H9 (cell line): ENCODE data around the gene STIMATE. TPM values are rescaled to one million over a fixed set of nuclear protein-coding genes. Genes with fewer than 3 reads are reported as not detected.

Experiments used
- DNase-seq: peaks from one replicate; pipeline ENCODE4 v3.0.0-alpha.2; 2017
- H2AFZ ChIP-seq: one replicate; pipeline ENCODE4 v1.6.1; 2013; ENCODE audit warnings: mild to moderate bottlenecking, low read length, control low read depth, moderate library complexity
- H2AK5ac ChIP-seq: 2 replicates; pipeline ENCODE4 v1.6.1; 2013; ENCODE audit warnings: low read length, control low read depth, mixed read lengths; ENCODE audit not compliant: insufficient read length
- H2BK120ac ChIP-seq: one replicate; pipeline ENCODE4 v1.6.1; 2013; ENCODE audit warnings: low read depth, mild to moderate bottlenecking, low read length, control low read depth, inconsistent platforms; ENCODE audit not compliant: poor library complexity, severe bottlenecking
- H2BK12ac ChIP-seq: 2 replicates; pipeline ENCODE4 v1.6.1; 2013; ENCODE audit warnings: low read length, control low read depth, mixed read lengths, low read depth; ENCODE audit not compliant: insufficient read length
- H2BK15ac ChIP-seq: 2 replicates; pipeline ENCODE4 v1.6.1; 2013; ENCODE audit warnings: low read depth, low read length, control low read depth
- H2BK20ac ChIP-seq: one replicate; pipeline ENCODE4 v1.6.1; 2013; ENCODE audit warnings: low read depth, mild to moderate bottlenecking, low read length, control low read depth, inconsistent platforms; ENCODE audit not compliant: poor library complexity, severe bottlenecking
- H2BK5ac ChIP-seq: 2 replicates; pipeline ENCODE4 v1.6.1; 2013; ENCODE audit warnings: low read length, control low read depth, mixed read lengths; ENCODE audit not compliant: insufficient read length
- H3K14ac ChIP-seq: 2 replicates; pipeline ENCODE4 v1.6.1; 2013; ENCODE audit warnings: low read length, control low read depth; ENCODE audit not compliant: insufficient read depth
- H3K18ac ChIP-seq: 2 replicates; pipeline ENCODE4 v1.6.1; 2013; ENCODE audit warnings: low read depth, mild to moderate bottlenecking, mixed read lengths, low read length, control low read depth; ENCODE audit not compliant: insufficient read length
- H3K23ac ChIP-seq: 2 replicates; pipeline ENCODE4 v1.6.1; 2013; ENCODE audit warnings: low read length, control low read depth, mixed read lengths, low read depth; ENCODE audit not compliant: insufficient read length
- H3K23me2 ChIP-seq: 2 replicates; pipeline ENCODE4 v1.6.1; 2013; ENCODE audit warnings: low read depth, mild to moderate bottlenecking, mixed read lengths, low read length, control low read depth; ENCODE audit not compliant: insufficient read length, poor library complexity, severe bottlenecking
- H3K27ac ChIP-seq: 2 replicates; pipeline ENCODE4 v1.5.1; 2013; ENCODE audit warnings: low read length, control low read depth, mixed read lengths, low read depth; ENCODE audit not compliant: insufficient read length
- H3K27me3 ChIP-seq: 2 replicates; pipeline ENCODE4 v1.6.1; 2013; ENCODE audit warnings: low read length, control low read depth, inconsistent platforms; ENCODE audit not compliant: insufficient read depth
- H3K4ac ChIP-seq: 2 replicates; pipeline ENCODE4 v1.6.1; 2013; ENCODE audit warnings: low read depth, mild to moderate bottlenecking, control low read depth, inconsistent platforms, low read length, moderate library complexity
- H3K4me1 ChIP-seq: 2 replicates; pipeline ENCODE4 v1.6.1; 2013; ENCODE audit warnings: low read length, control low read depth, inconsistent platforms; ENCODE audit not compliant: insufficient read depth
- H3K4me2 ChIP-seq: 2 replicates; pipeline ENCODE4 v1.6.1; 2013; ENCODE audit warnings: low read length, control low read depth, mixed read lengths; ENCODE audit not compliant: insufficient read length, insufficient read depth
- H3K56ac ChIP-seq: 2 replicates; pipeline ENCODE4 v1.6.1; 2013; ENCODE audit warnings: low read depth, mild to moderate bottlenecking, mixed read lengths, low read length, control low read depth; ENCODE audit not compliant: insufficient read length
- H3K79me1 ChIP-seq: 2 replicates; pipeline ENCODE4 v1.6.1; 2013; ENCODE audit warnings: low read depth, mild to moderate bottlenecking, moderate library complexity, low read length, control low read depth, inconsistent platforms; ENCODE audit not compliant: insufficient read depth, poor library complexity, severe bottlenecking
- H3K79me2 ChIP-seq: 2 replicates; pipeline ENCODE4 v1.6.1; 2013; ENCODE audit warnings: low read length, control low read depth, inconsistent platforms; ENCODE audit not compliant: insufficient read depth
- H3K9ac ChIP-seq: 2 replicates; pipeline ENCODE4 v1.6.1; 2013; ENCODE audit warnings: low read length, control low read depth, mixed read lengths; ENCODE audit not compliant: insufficient read length; ENCODE audit errors: extremely low read depth
- H3K9me3 ChIP-seq: one replicate; pipeline ENCODE4 v1.6.1; 2013; ENCODE audit warnings: low read depth, low read length, inconsistent platforms; ENCODE audit not compliant: control insufficient read depth
- H3T11ph ChIP-seq: one replicate; pipeline ENCODE4 v1.6.1; 2013; ENCODE audit warnings: mild to moderate bottlenecking, low read length, control low read depth, inconsistent platforms
- H4K20me1 ChIP-seq: one replicate; pipeline ENCODE4 v1.6.1; 2013; ENCODE audit not compliant: control insufficient read depth, insufficient read length, insufficient read depth
- H4K5ac ChIP-seq: 2 replicates; pipeline ENCODE4 v1.6.1; 2013; ENCODE audit warnings: low read depth, mild to moderate bottlenecking, mixed read lengths, low read length, control low read depth; ENCODE audit not compliant: insufficient read length
- H4K8ac ChIP-seq: replicated peaks from 2 replicates; pipeline ENCODE4 v1.6.1; 2013; ENCODE audit warnings: low read length, control low read depth, mixed read lengths, low read depth; ENCODE audit not compliant: insufficient read length
- H4K91ac ChIP-seq: 2 replicates; pipeline ENCODE4 v1.6.1; 2013; ENCODE audit warnings: low read depth, mild to moderate bottlenecking, moderate library complexity, mixed read lengths, low read length, control low read depth; ENCODE audit not compliant: insufficient read length
- H3K27ac Mint-ChIP-seq, 3 experiments: 2 replicates in 2 of 3; 3 replicates in 1 of 3; pipeline ENCODE4 v1.8.0; 2020 to 2021; ENCODE audit warnings: mixed read lengths in 3 of 3, mild to moderate bottlenecking in 1 of 3, moderate library complexity in 1 of 3
- H3K27me3 Mint-ChIP-seq: 2 replicates; pipeline ENCODE4 v1.8.0; 2021; ENCODE audit warnings: low read depth, mild to moderate bottlenecking, moderate library complexity, mixed read lengths
- H3K36me3 Mint-ChIP-seq, 3 experiments: 2 replicates in 2 of 3; 3 replicates in 1 of 3; pipeline ENCODE4 v1.8.0; 2020 to 2021; ENCODE audit warnings: low read depth in 3 of 3, mixed read lengths in 3 of 3; ENCODE audit not compliant: insufficient read depth in 1 of 3
- H3K4me1 Mint-ChIP-seq, 2 experiments: 2 replicates each; pipeline ENCODE4 v1.8.0; 2020; ENCODE audit warnings: mixed read lengths in 2 of 2
- H3K4me3 Mint-ChIP-seq, 2 experiments: 2 replicates in 1 of 2; 3 replicates in 1 of 2; pipeline ENCODE4 v1.8.0; 2020 to 2021; ENCODE audit warnings: mild to moderate bottlenecking in 2 of 2, mixed read lengths in 2 of 2, moderate library complexity in 1 of 2
- H3K9me3 Mint-ChIP-seq, 2 experiments: 2 replicates in 1 of 2; 3 replicates in 1 of 2; pipeline ENCODE4 v1.8.0; 2020; ENCODE audit warnings: mild to moderate bottlenecking in 2 of 2, mixed read lengths in 2 of 2, moderate library complexity in 1 of 2
- WGBS: extraction: QIAGEN DNeasy Blood & Tissue Kit; methylation state at CpG from one replicate; pipeline ENCODE4 v1.1.7; 2013; ENCODE audit warnings: missing lambda C conversion rate, low lambda C conversion rate, mixed read lengths; ENCODE audit not compliant: insufficient read length; ENCODE audit errors: extremely low coverage; 5-methylcytosine and 5-hydroxymethylcytosine counted together
- total RNA-seq: library from RNA; stranded (reverse); gene quantifications from 2 replicates; pipeline ENCODE4 v1.2.1, GENCODE V29; 2021
- TF ChIP-seq, protein P1 (sequence below): fragments of 200-600 bp; sonication (generic); conservative IDR thresholded peaks from 3 replicates; pipeline ENCODE4 v1.8.0; 2021; ENCODE audit warnings: antibody characterized with exemption, mild to moderate bottlenecking

STIMATE gene
- total RNA-seq, 1 experiment from 2014 or later: 25.6 TPM

DNA sequence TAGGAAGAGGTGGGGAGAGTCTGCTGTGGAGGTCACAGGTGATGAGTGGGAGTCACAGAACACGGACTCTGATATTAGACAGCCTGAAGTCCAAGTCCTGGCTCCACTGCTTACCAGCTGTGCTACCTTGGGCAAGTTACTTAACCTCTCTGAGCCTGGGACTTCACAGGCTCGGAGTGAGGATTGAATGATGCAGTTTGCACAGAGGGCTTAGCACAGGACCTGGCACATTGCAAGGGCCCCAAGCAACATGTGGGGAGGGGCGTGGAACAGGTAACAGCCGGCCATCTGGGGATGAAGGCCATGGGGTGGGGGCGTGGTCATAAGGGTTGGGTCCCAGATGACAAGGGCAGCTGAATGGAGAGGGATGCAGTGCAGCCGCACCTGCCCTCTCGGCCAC, 107.0 kb downstream of the STIMATE start:
- no peak overlapping the region for H2BK12ac ChIP-seq
- no peak overlapping the region for H3K18ac ChIP-seq
- no peaks in the 10 kb centered on the region; a peak in 1 of 5 replicates for H3K9me3 Mint-ChIP-seq
- TF ChIP-seq, protein P1, sequence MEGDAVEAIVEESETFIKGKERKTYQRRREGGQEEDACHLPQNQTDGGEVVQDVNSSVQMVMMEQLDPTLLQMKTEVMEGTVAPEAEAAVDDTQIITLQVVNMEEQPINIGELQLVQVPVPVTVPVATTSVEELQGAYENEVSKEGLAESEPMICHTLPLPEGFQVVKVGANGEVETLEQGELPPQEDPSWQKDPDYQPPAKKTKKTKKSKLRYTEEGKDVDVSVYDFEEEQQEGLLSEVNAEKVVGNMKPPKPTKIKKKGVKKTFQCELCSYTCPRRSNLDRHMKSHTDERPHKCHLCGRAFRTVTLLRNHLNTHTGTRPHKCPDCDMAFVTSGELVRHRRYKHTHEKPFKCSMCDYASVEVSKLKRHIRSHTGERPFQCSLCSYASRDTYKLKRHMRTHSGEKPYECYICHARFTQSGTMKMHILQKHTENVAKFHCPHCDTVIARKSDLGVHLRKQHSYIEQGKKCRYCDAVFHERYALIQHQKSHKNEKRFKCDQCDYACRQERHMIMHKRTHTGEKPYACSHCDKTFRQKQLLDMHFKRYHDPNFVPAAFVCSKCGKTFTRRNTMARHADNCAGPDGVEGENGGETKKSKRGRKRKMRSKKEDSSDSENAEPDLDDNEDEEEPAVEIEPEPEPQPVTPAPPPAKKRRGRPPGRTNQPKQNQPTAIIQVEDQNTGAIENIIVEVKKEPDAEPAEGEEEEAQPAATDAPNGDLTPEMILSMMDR: no peak
- H3K23ac ChIP-seq: no peak overlapping the region
- H2BK5ac ChIP-seq: no peak overlapping the region
- H4K8ac ChIP-seq: no peak overlapping the region
- no peak overlapping the region for H2BK120ac ChIP-seq
- H4K20me1 ChIP-seq: no peaks in the 10 kb centered on the region
- no peak for DNase-seq
- H2BK15ac ChIP-seq: no peak overlapping the region
- H3K14ac ChIP-seq: no peak overlapping the region; the same call in 1 of the 2 replicates
- no peak overlapping the region for H3T11ph ChIP-seq
- H3K56ac ChIP-seq: no peak overlapping the region
- H2BK20ac ChIP-seq: no peak overlapping the region
- no peak overlapping the region for H3K9ac ChIP-seq
- H3K4me1 Mint-ChIP-seq: no peaks in the 10 kb centered on the region
- no peaks in the 10 kb centered on the region for H3K79me2 ChIP-seq
- no peak overlapping the region for H2AK5ac ChIP-seq
- no peak overlapping the region for H3K4me2 ChIP-seq
- H3K27ac Mint-ChIP-seq: no peak overlapping the region; a peak in 1 of 7 replicates
- H3K4me3 Mint-ChIP-seq: no peak overlapping the region
- no peak overlapping the region for H3K4ac ChIP-seq
- H3K36me3 Mint-ChIP-seq: no peaks in the 10 kb centered on the region; a peak in 1 of 7 replicates
- WGBS: no CpG with 5 or more reads among the region's 7 CpGs
- H3K27me3 ChIP-seq: no peaks in the 10 kb centered on the region
- H3K27ac ChIP-seq: no peak overlapping the region
- H3K79me1 ChIP-seq: no peaks in the 10 kb centered on the region
- H4K91ac ChIP-seq: no peak overlapping the region
- H4K5ac ChIP-seq: no peak overlapping the region
- H3K4me1 ChIP-seq: no peaks in the 10 kb centered on the region
- no peak overlapping the region for H2AFZ ChIP-seq
- no peaks in the 10 kb centered on the region for H3K23me2 ChIP-seq
- H3K27me3 Mint-ChIP-seq: peaks cover 2% of the 10 kb centered on the region
- H3K9me3 ChIP-seq: no peaks in the 10 kb centered on the region
